ENCODE measurements around the gene DAAM1. TPM values are rescaled to one million over a fixed set of nuclear protein-coding genes. Genes with fewer than 3 reads are reported as not detected.

Gene DAAM1
- total RNA-seq, 1 donor from 2014 or later: 38.0 TPM

DNA sequence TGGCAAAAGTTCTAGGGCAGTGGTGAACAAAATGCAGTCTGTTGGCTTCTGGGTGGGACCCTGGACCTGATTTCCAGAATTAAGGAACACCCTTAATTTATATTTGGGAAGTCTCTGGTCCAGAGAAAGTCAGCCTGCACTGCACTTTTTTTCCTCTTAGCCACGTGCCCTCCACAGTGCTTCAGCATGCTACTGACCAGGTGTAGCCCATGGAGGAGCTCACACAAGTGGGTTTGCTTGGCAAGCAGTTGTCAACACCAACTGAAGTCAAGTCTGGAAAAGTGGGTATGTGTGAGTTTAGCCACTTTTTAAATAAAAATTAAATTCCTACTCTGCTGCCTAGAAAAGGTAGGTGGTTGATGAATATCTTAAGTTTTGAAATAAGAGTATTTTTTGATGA lies 111.3 kb downstream of the DAAM1 start:
- peaks cover 22% of the 10 kb centered on the region for H3K4me1 Mint-ChIP-seq (ENCODE audit: low read depth, unreplicated experiment)
- TF ChIP-seq CTCF (IDR thresholded peaks at IDR 0.05; ENCODE audit: insufficient read depth, low read depth, low read length): no peak
- no peak for TF ChIP-seq EZH2 (IDR thresholded peaks at IDR 0.05; ENCODE audit: insufficient read depth, low read length)
- no peak overlapping the region for H3K9ac ChIP-seq (ENCODE audit: low read length)
- DNase-seq (ENCODE audit: low read depth): no peak
- H4K20me1 ChIP-seq (ENCODE audit: insufficient read depth, low read length): no peaks in the 10 kb centered on the region
- H3K4me2 ChIP-seq (ENCODE audit: low read length): no peak overlapping the region
- H3K9me3 Mint-ChIP-seq (ENCODE audit: unreplicated experiment): no peaks in the 10 kb centered on the region
- H3K4me3 Mint-ChIP-seq (ENCODE audit: unreplicated experiment): no peak overlapping the region
- no peak overlapping the region for H2AFZ ChIP-seq (ENCODE audit: low read depth, low read length)
- H3K36me3 Mint-ChIP-seq (ENCODE audit: low read depth, unreplicated experiment): no peaks in the 10 kb centered on the region
- FAIRE-seq: no peak
- peaks cover 13% of the 10 kb centered on the region for H3K4me1 ChIP-seq (ENCODE audit: insufficient read depth, low read length)
- H3K9me3 ChIP-seq (ENCODE audit: insufficient read depth, low read depth, low read length): no peaks in the 10 kb centered on the region
- H3K27me3 Mint-ChIP-seq (ENCODE audit: low read depth, unreplicated experiment): no peaks in the 10 kb centered on the region
- H3K27ac ChIP-seq (ENCODE audit: low read depth, low read length): no peak overlapping the region
- no peaks in the 10 kb centered on the region for H3K36me3 ChIP-seq (ENCODE audit: insufficient read depth, low read length)
- H3K79me2 ChIP-seq (ENCODE audit: insufficient read depth, low read length): peaks cover 7% of the 10 kb centered on the region
- no peaks in the 10 kb centered on the region for H3K27me3 ChIP-seq (ENCODE audit: insufficient read depth, low read length)
- no peak overlapping the region for H3K4me3 ChIP-seq (ENCODE audit: insufficient read depth, low read depth, low read length)
- no peak overlapping the region for H3K27ac Mint-ChIP-seq (ENCODE audit: unreplicated experiment)

DNA sequence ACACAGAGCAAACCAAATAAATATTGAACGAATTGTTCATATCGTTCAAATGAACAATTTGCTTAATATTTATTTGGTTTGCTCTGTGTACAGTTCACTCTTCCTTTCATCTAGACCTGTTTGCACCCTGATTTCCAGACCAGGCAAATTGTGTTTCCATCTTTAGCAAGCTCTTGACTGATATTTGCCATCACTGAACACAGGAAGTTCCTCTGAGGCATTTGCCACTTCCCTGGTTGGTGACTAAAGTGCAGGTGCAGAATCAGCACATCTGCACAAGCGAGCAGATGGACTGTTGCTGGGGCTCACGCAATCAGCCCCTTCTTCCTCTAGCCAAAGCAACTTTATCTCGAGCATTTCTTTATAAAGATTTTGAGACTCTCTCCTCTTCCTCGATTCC lies 112.9 kb downstream of the DAAM1 start:
- Histone ChIP-seq H3K79me2 (ENCODE audit: insufficient read depth, low read length) (peaks cover 7% of the 10 kb centered on the region), H3K9me3 (ENCODE audit: insufficient read depth, low read depth, low read length) (no peaks in the 10 kb centered on the region), H4K20me1 (ENCODE audit: insufficient read depth, low read length) (no peaks in the 10 kb centered on the region), H3K27me3 (ENCODE audit: insufficient read depth, low read length) (no peaks in the 10 kb centered on the region), H3K36me3 (ENCODE audit: insufficient read depth, low read length) (no peaks in the 10 kb centered on the region), H3K4me2 (ENCODE audit: low read length) (no peak overlapping the region), H3K4me3 (ENCODE audit: insufficient read depth, low read depth, low read length) (no peak overlapping the region), H3K9ac (ENCODE audit: low read length) (no peak overlapping the region), H2AFZ (ENCODE audit: low read depth, low read length) (no peak overlapping the region), H3K27ac (ENCODE audit: low read depth, low read length) (no peak overlapping the region), H3K4me1 (ENCODE audit: insufficient read depth, low read length) (peaks cover 23% of the 10 kb centered on the region)
- Mint-ChIP-seq H3K4me1 (ENCODE audit: low read depth, unreplicated experiment) (peaks cover 29% of the 10 kb centered on the region), H3K4me3 (ENCODE audit: unreplicated experiment) (no peak overlapping the region), H3K9me3 (ENCODE audit: unreplicated experiment) (no peaks in the 10 kb centered on the region), H3K27me3 (ENCODE audit: low read depth, unreplicated experiment) (no peaks in the 10 kb centered on the region), H3K36me3 (ENCODE audit: low read depth, unreplicated experiment) (no peaks in the 10 kb centered on the region), H3K27ac (ENCODE audit: unreplicated experiment) (no peak overlapping the region)
- TF ChIP-seq CTCF (IDR thresholded peaks at IDR 0.05; ENCODE audit: insufficient read depth, low read depth, low read length) (no peak), EZH2 (IDR thresholded peaks at IDR 0.05; ENCODE audit: insufficient read depth, low read length) (no peak)
- no peak for FAIRE-seq
- DNase-seq (ENCODE audit: low read depth): no peak

DNA sequence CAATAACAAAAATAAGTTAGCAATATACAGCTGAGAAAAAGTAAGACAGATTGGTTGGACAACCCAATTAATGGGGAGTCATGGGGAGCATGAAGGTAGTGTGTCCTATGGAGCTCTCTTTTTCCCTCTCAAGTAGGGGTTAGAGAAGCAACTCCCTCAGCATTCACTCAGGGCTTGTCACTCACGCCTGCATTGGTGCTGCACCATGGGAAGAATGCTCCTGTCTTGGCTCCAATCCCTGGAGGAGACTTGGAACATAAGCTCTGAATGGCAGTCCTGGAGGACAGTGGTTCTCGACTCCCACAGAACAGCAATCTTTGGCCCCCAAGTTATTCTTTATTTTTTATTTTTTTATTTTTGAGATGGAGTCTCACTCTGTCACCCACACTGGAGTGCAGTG lies 113.8 kb downstream of the DAAM1 start:
- no peaks in the 10 kb centered on the region for H3K27me3 ChIP-seq (ENCODE audit: insufficient read depth, low read length)
- H3K4me3 ChIP-seq (ENCODE audit: insufficient read depth, low read depth, low read length): no peak overlapping the region
- H3K9me3 ChIP-seq (ENCODE audit: insufficient read depth, low read depth, low read length): no peaks in the 10 kb centered on the region
- H3K4me1 Mint-ChIP-seq (ENCODE audit: low read depth, unreplicated experiment): peaks cover 30% of the 10 kb centered on the region
- FAIRE-seq (no peak), DNase-seq (ENCODE audit: low read depth) (no peak)
- TF ChIP-seq CTCF (IDR thresholded peaks at IDR 0.05; ENCODE audit: insufficient read depth, low read depth, low read length) (no peak), EZH2 (IDR thresholded peaks at IDR 0.05; ENCODE audit: insufficient read depth, low read length) (no peak)
- no peak overlapping the region for H3K4me2 ChIP-seq (ENCODE audit: low read length)
- no peak overlapping the region for H3K27ac Mint-ChIP-seq (ENCODE audit: unreplicated experiment)
- H3K79me2 ChIP-seq (ENCODE audit: insufficient read depth, low read length): peaks cover 5% of the 10 kb centered on the region
- no peaks in the 10 kb centered on the region for H3K36me3 ChIP-seq (ENCODE audit: insufficient read depth, low read length)
- no peaks in the 10 kb centered on the region for H3K36me3 Mint-ChIP-seq (ENCODE audit: low read depth, unreplicated experiment)
- H3K4me3 Mint-ChIP-seq (ENCODE audit: unreplicated experiment): no peak overlapping the region
- no peaks in the 10 kb centered on the region for H3K9me3 Mint-ChIP-seq (ENCODE audit: unreplicated experiment)
- H2AFZ ChIP-seq (ENCODE audit: low read depth, low read length): no peak overlapping the region
- H3K9ac ChIP-seq (ENCODE audit: low read length): no peak overlapping the region
- no peaks in the 10 kb centered on the region for H4K20me1 ChIP-seq (ENCODE audit: insufficient read depth, low read length)
- no peaks in the 10 kb centered on the region for H3K27me3 Mint-ChIP-seq (ENCODE audit: low read depth, unreplicated experiment)
- H3K27ac ChIP-seq (ENCODE audit: low read depth, low read length): no peak overlapping the region
- H3K4me1 ChIP-seq (ENCODE audit: insufficient read depth, low read length): peaks cover 32% of the 10 kb centered on the region

Measured in astrocyte (in vitro differentiated cells and primary cell).